Hepatocyte (in vitro differentiated cells): ENCODE data around the gene EIF4H. TPM values are rescaled to one million over a fixed set of nuclear protein-coding genes. Genes with fewer than 3 reads are reported as not detected.
"Not testable (repeated sequence)": the region's sequence is repeated elsewhere in the genome, so short reads cannot be mapped to it uniquely, and the experiment has no call there.

Source experiments
- DNase-seq: peaks from one replicate; pipeline ENCODE4 v3.0.0-alpha.2; 2016; ENCODE audit warnings: low spot score
- H2AFZ ChIP-seq: fragments of 200-600 bp; sonication (generic); 2 replicates; pipeline ENCODE4 v1.6.0; 2016; ENCODE audit warnings: antibody characterized with exemption, mild to moderate bottlenecking
- H3K27ac ChIP-seq: fragments of 200-600 bp; sonication (generic); 2 replicates; pipeline ENCODE4 v1.5.1; 2016; ENCODE audit warnings: mild to moderate bottlenecking
- H3K27me3 ChIP-seq: fragments of 200-600 bp; sonication (generic); 2 replicates; pipeline ENCODE4 v1.6.1; 2016
- H3K36me3 ChIP-seq: fragments of 200-600 bp; sonication (generic); replicated peaks from 2 replicates; pipeline ENCODE4 v1.5.1; 2016; ENCODE audit warnings: low read depth; ENCODE audit not compliant: insufficient read depth
- H3K4me1 ChIP-seq: fragments of 200-600 bp; sonication (generic); 2 replicates; pipeline ENCODE4 v1.5.1; 2016; ENCODE audit warnings: mild to moderate bottlenecking, moderate library complexity; ENCODE audit not compliant: insufficient read depth
- H3K4me2 ChIP-seq: fragments of 200-600 bp; sonication (generic); 2 replicates; pipeline ENCODE4 v1.6.0; 2016
- H3K4me3 ChIP-seq: fragments of 200-600 bp; sonication (generic); 2 replicates; pipeline ENCODE4 v1.5.1; 2016; ENCODE audit warnings: mild to moderate bottlenecking
- H3K79me2 ChIP-seq: fragments of 200-600 bp; sonication (generic); 2 replicates; pipeline ENCODE4 v1.6.0; 2017; ENCODE audit warnings: mild to moderate bottlenecking
- H3K9me2 ChIP-seq: fragments of 200-600 bp; sonication (generic); replicated peaks from 2 replicates; pipeline ENCODE4 v1.6.0; 2017; ENCODE audit warnings: mild to moderate bottlenecking; ENCODE audit not compliant: insufficient read depth
- H3K9me3 ChIP-seq: fragments of 200-600 bp; sonication (generic); 2 replicates; pipeline ENCODE4 v1.5.1; 2016; ENCODE audit warnings: low read depth, mild to moderate bottlenecking
- H4K20me1 ChIP-seq: fragments of 200-600 bp; sonication (generic); 2 replicates; pipeline ENCODE4 v1.6.0; 2016; ENCODE audit warnings: mild to moderate bottlenecking; ENCODE audit not compliant: insufficient read depth, poor library complexity, severe bottlenecking
- CTCF ChIP-seq: fragments of 200-600 bp; sonication (generic); IDR thresholded peaks from 2 replicates; pipeline ENCODE4 v1.5.1; 2016; ENCODE audit warnings: antibody characterized with exemption, mild to moderate bottlenecking; ENCODE audit not compliant: poor library complexity
- EZH2 ChIP-seq: fragments of 200-600 bp; sonication (generic); IDR thresholded peaks from 2 replicates; pipeline ENCODE4 v1.6.1; 2016; ENCODE audit warnings: antibody characterized with exemption, mild to moderate bottlenecking, borderline replicate concordance
- EZH2phosphoT487 ChIP-seq: fragments of 200-600 bp; sonication (generic); IDR thresholded peaks from one replicate; pipeline ENCODE4 v1.6.1; 2018; ENCODE audit warnings: antibody characterized with exemption, mild to moderate bottlenecking, low read depth, moderate library complexity; ENCODE audit not compliant: unreplicated experiment, severe bottlenecking
- WGBS: methylation state at CpG from one replicate; pipeline ENCODE4 v1.1.6; 2016; ENCODE audit warnings: low lambda C conversion rate; ENCODE audit errors: missing lambda C conversion rate; 5-methylcytosine and 5-hydroxymethylcytosine counted together
- polyA plus RNA-seq: library from polyadenylated mRNA; unstranded; fragments of >200 nt; fragmentation: Nextera tagmentation; extraction: Ambion mirVana; gene quantifications from 2 replicates; pipeline ENCODE4 v1.2.1, GENCODE V29; 2016
- total RNA-seq: library from RNA; depleted of rRNA; stranded (reverse); fragments of >200 nt; gene quantifications from 2 replicates; pipeline ENCODE4 v1.2.3, GENCODE V29; 2014

The EIF4H gene
- total and polyA plus RNA-seq, 2 experiments from 2014 or later = 178 to 217 TPM

GRCh38 chr7:74165867-74166593 is 8.1 kb upstream of the EIF4H start:
- H3K9me3 ChIP-seq = no peaks in the 10 kb centered on the region
- H3K27ac ChIP-seq = no peak overlapping the region

GRCh38 chr7:74167324-74167723 is 6.8 kb upstream of the EIF4H start:
- H2AFZ ChIP-seq, H3K27ac ChIP-seq, H3K79me2 ChIP-seq, H3K4me1 ChIP-seq, H3K9me3 ChIP-seq, H4K20me1 ChIP-seq, H3K27me3 ChIP-seq, H3K9me2 ChIP-seq, H3K4me3 ChIP-seq, H3K4me2 ChIP-seq, H3K36me3 ChIP-seq, DNase-seq: not testable (repeated sequence)
- 96% methylated on average over 6 of the region's 6 CpGs for WGBS

More at GRCh38 chr7:74165867-74166593, 8.1 kb upstream of the EIF4H start:
- H3K4me2 ChIP-seq = no peak overlapping the region
- no peaks in the 10 kb centered on the region for H4K20me1 ChIP-seq
- H3K79me2 ChIP-seq = no peaks in the 10 kb centered on the region
- no peak overlapping the region for H2AFZ ChIP-seq
- DNase-seq = no peak
- H3K9me2 ChIP-seq = no peaks in the 10 kb centered on the region
- H3K4me1 ChIP-seq = no peaks in the 10 kb centered on the region
- H3K27me3 ChIP-seq = no peaks in the 10 kb centered on the region
- no peak overlapping the region for H3K4me3 ChIP-seq
- no peaks in the 10 kb centered on the region for H3K36me3 ChIP-seq
- no peak for TF ChIP-seq CTCF
- TF ChIP-seq EZH2 = no peak
- no peak for TF ChIP-seq EZH2phosphoT487
- WGBS = 97% methylated on average over 15 of the region's 15 CpGs

- H3K4me1 ChIP-seq = peaks cover 35% of the 10 kb centered on the region
- no peak for DNase-seq
- peaks cover 41% of the 10 kb centered on the region for H3K79me2 ChIP-seq
- peak overlapping the region; percentile 98 for H3K4me2 ChIP-seq
- no peaks in the 10 kb centered on the region for H3K27me3 ChIP-seq
- WGBS = 45% methylated on average over 14 of the region's 14 CpGs
- no peaks in the 10 kb centered on the region for H3K36me3 ChIP-seq
- no peaks in the 10 kb centered on the region for H3K9me2 ChIP-seq
- H2AFZ ChIP-seq = peak overlapping the region; percentile 99
- peak overlapping the region; percentile 95 for H3K27ac ChIP-seq
- H4K20me1 ChIP-seq = peaks cover 32% of the 10 kb centered on the region
- no peaks in the 10 kb centered on the region for H3K9me3 ChIP-seq
- no peak for TF ChIP-seq EZH2phosphoT487
- TF ChIP-seq CTCF = no peak
- no peak for TF ChIP-seq EZH2
- no peak overlapping the region for H3K4me3 ChIP-seq
Measured at GRCh38 chr7:74173074-74173473, 1.1 kb upstream of the EIF4H start.

GRCh38 chr7:74173491-74173865 is 678 bp upstream of the EIF4H start:
- DNase-seq = no peak
- TF ChIP-seq CTCF = no peak
- TF ChIP-seq EZH2phosphoT487 = no peak
- 14% methylated on average over 11 of the region's 11 CpGs for WGBS
- H3K27ac ChIP-seq = peak overlapping the region; percentile 95
- peaks cover 35% of the 10 kb centered on the region for H3K4me1 ChIP-seq
- peak overlapping the region; percentile 99 for H2AFZ ChIP-seq
- H3K9me3 ChIP-seq = no peaks in the 10 kb centered on the region
- peaks cover 36% of the 10 kb centered on the region for H4K20me1 ChIP-seq
- peaks cover 45% of the 10 kb centered on the region for H3K79me2 ChIP-seq
- no peaks in the 10 kb centered on the region for H3K27me3 ChIP-seq
- no peaks in the 10 kb centered on the region for H3K36me3 ChIP-seq
- H3K9me2 ChIP-seq = no peaks in the 10 kb centered on the region
- H3K4me2 ChIP-seq = peak overlapping the region; percentile 98
- H3K4me3 ChIP-seq = peak overlapping the region; percentile 65
